ENCODE measurements around the gene RSRC1.
"Not testable (repeated sequence)": the region's sequence is repeated elsewhere in the genome, so short reads cannot be mapped to it uniquely, and the experiment has no call there.

RSRC1 gene

GRCh38 chr3:158333736-158334135 lies 223.8 kb downstream of the RSRC1 start:
- DNase-seq, result no peak

GRCh38 chr3:158337110-158337509 lies 227.2 kb downstream of the RSRC1 start:
- no peak for DNase-seq

GRCh38 chr3:158339638-158340037 lies 229.7 kb downstream of the RSRC1 start:
- DNase-seq, result no peak

- not testable (repeated sequence) for DNase-seq
These were observed 231.1 kb downstream of the RSRC1 start for GRCh38 chr3:158340951-158341350.

GRCh38 chr3:158347966-158348365 lies 238.1 kb downstream of the RSRC1 start:
- no peak for DNase-seq

GRCh38 chr3:158350971-158351370 lies 241.1 kb downstream of the RSRC1 start:
- DNase-seq, result no peak

- DNase-seq, result peak; percentile 42
These were observed 242.7 kb downstream of the RSRC1 start for GRCh38 chr3:158352551-158352950.

- DNase-seq, result no peak
These were observed 244.8 kb downstream of the RSRC1 start for GRCh38 chr3:158354713-158355112.

- DNase-seq, result no peak
These were observed 246.0 kb downstream of the RSRC1 start for GRCh38 chr3:158355623-158356588.

- DNase-seq, result no peak
These were observed 249.4 kb downstream of the RSRC1 start for GRCh38 chr3:158359339-158359738.

GRCh38 chr3:158360756-158361448 lies 251.0 kb downstream of the RSRC1 start:
- DNase-seq, result no peak

GRCh38 chr3:158368271-158368670 lies 258.4 kb downstream of the RSRC1 start:
- no peak for DNase-seq

GRCh38 chr3:158369279-158369678 lies 259.4 kb downstream of the RSRC1 start:
- DNase-seq, result no peak

- DNase-seq, result no peak
These were observed 269.6 kb downstream of the RSRC1 start for GRCh38 chr3:158379517-158379916.

- no peak for DNase-seq
These were observed 271.5 kb downstream of the RSRC1 start for GRCh38 chr3:158381262-158381868.

- no peak for DNase-seq
These were observed 272.6 kb downstream of the RSRC1 start for GRCh38 chr3:158382479-158382878.

- DNase-seq, result no peak
These were observed 274.1 kb downstream of the RSRC1 start for GRCh38 chr3:158384019-158384418.

- DNase-seq, result no peak
These were observed 285.5 kb downstream of the RSRC1 start for GRCh38 chr3:158395421-158395820.

GRCh38 chr3:158402590-158402989 lies 292.7 kb downstream of the RSRC1 start:
- no peak for DNase-seq

GRCh38 chr3:158403013-158403412 lies 293.1 kb downstream of the RSRC1 start:
- DNase-seq, result no peak

- no peak for DNase-seq
These were observed 294.3 kb downstream of the RSRC1 start for GRCh38 chr3:158404131-158404718.

GRCh38 chr3:158405507-158405906 lies 295.6 kb downstream of the RSRC1 start:
- no peak for DNase-seq

- peak; percentile 59 for DNase-seq
These were observed 298.1 kb downstream of the RSRC1 start for GRCh38 chr3:158407844-158408517.

All from hematopoietic multipotent progenitor cell treated with erythropoietin and hydrocortisone succinate and interleukin-3 and kit ligand, for 8 days (in vitro differentiated cells).